Measurements from ENCODE around the gene ZNF414. TPM values are rescaled to one million over a fixed set of nuclear protein-coding genes. Genes with fewer than 3 reads are reported as not detected.

Gene ZNF414
- polyA plus RNA-seq, 4 donors = 6.5 to 28.2 (median 17.3) TPM

DNA sequence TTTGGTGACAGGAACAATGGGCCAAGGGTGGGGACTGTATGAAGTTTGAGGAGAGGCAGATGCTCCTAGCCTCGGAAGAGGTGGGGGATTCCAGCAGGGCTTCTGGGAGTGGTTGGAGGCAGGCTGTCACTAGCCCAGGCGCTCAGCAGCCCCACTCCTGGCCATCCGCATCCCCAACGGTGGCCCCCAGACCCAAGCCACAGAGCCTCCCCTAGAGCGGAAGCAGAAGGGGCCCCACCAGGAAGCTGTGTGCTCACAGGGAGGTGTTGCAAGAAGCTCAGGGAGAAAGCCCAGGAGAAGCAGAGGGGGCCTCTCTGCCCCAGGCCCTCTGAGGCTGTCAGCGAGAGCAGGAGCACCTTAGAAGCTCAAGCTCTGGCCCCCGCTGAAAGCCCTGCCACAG, 19.8 kb downstream of the ZNF414 start:
- no peak for FAIRE-seq
- Histone ChIP-seq H3K27ac (ENCODE audit: low read depth in 1 of 3, low read length in 2 of 3) (no peak overlapping the region), H3K9me3 (ENCODE audit: control insufficient read depth in 2 of 2, insufficient read depth in 1 of 2, low read depth in 1 of 2, low read length in 1 of 2) (no peaks in the 10 kb centered on the region), H3K4me1 (ENCODE audit: control insufficient read depth in 3 of 3, insufficient read depth in 2 of 3, low read depth in 1 of 3, low read length in 2 of 3) (no peaks in the 10 kb centered on the region), H3K27me3 (ENCODE audit: control insufficient read depth in 3 of 3, insufficient read depth in 3 of 3, low read length in 3 of 3) (no peaks in the 10 kb centered on the region), H3K36me3 (ENCODE audit: control insufficient read depth in 3 of 3, insufficient read depth in 2 of 3, low read depth in 1 of 3, low read length in 3 of 3) (peaks cover 0 to 23% (median 0%) of the 10 kb centered on the region in 3 donors), H3K4me3 (ENCODE audit: low read depth in 1 of 3, low read length in 3 of 3) (no peak overlapping the region)
- 55 to 91% (median 67%) methylated on average over 7 of the region's 7 CpGs for WGBS, 3 donors
- DNase-seq = no peak

- no peak overlapping the region for H3K27ac ChIP-seq (ENCODE audit: low read depth in 1 of 3, low read length in 2 of 3)
- H3K4me3 ChIP-seq (ENCODE audit: low read depth in 1 of 3, low read length in 3 of 3) = no peak overlapping the region
- DNase-seq (no peak), FAIRE-seq (no peak)
- no peaks in the 10 kb centered on the region for H3K27me3 ChIP-seq (ENCODE audit: control insufficient read depth in 3 of 3, insufficient read depth in 3 of 3, low read length in 3 of 3)
- H3K4me1 ChIP-seq (ENCODE audit: control insufficient read depth in 3 of 3, insufficient read depth in 2 of 3, low read depth in 1 of 3, low read length in 2 of 3) = no peaks in the 10 kb centered on the region
- no peaks in the 10 kb centered on the region for H3K9me3 ChIP-seq (ENCODE audit: control insufficient read depth in 2 of 2, insufficient read depth in 1 of 2, low read depth in 1 of 2, low read length in 1 of 2)
- H3K36me3 ChIP-seq (ENCODE audit: control insufficient read depth in 3 of 3, insufficient read depth in 2 of 3, low read depth in 1 of 3, low read length in 3 of 3) = peaks cover 3 to 45% (median 11%) of the 10 kb centered on the region in 3 donors
- 80 to 89% (median 85%) methylated on average over 6 of the region's 6 CpGs for WGBS, 3 donors
Measured at GRCh38 chr19:8491574-8491973, 22.4 kb downstream of the ZNF414 start.

- H3K4me1 ChIP-seq (ENCODE audit: control insufficient read depth in 3 of 3, insufficient read depth in 2 of 3, low read depth in 1 of 3, low read length in 2 of 3) = no peaks in the 10 kb centered on the region
- H3K36me3 ChIP-seq (ENCODE audit: control insufficient read depth in 3 of 3, insufficient read depth in 2 of 3, low read depth in 1 of 3, low read length in 3 of 3) = peaks cover 3 to 52% (median 14%) of the 10 kb centered on the region in 3 donors
- H3K4me3 ChIP-seq (ENCODE audit: low read depth in 1 of 3, low read length in 3 of 3) = no peak overlapping the region
- H3K27ac ChIP-seq (ENCODE audit: low read depth in 1 of 3, low read length in 2 of 3) = no peak overlapping the region
- 88 to 91% (median 89%) methylated on average over 12 of the region's 12 CpGs for WGBS, 3 donors
- no peaks in the 10 kb centered on the region for H3K27me3 ChIP-seq (ENCODE audit: control insufficient read depth in 3 of 3, insufficient read depth in 3 of 3, low read length in 3 of 3)
- no peak for DNase-seq
- no peaks in the 10 kb centered on the region for H3K9me3 ChIP-seq (ENCODE audit: control insufficient read depth in 2 of 2, insufficient read depth in 1 of 2, low read depth in 1 of 2, low read length in 1 of 2)
- no peak for FAIRE-seq
Measured at GRCh38 chr19:8490873-8491272, 23.1 kb downstream of the ZNF414 start.

- Histone ChIP-seq H3K27me3 (ENCODE audit: control insufficient read depth in 3 of 3, insufficient read depth in 3 of 3, low read length in 3 of 3) (no peaks in the 10 kb centered on the region), H3K27ac (ENCODE audit: low read depth in 1 of 3, low read length in 2 of 3) (no peak overlapping the region), H3K9me3 (ENCODE audit: control insufficient read depth in 2 of 2, insufficient read depth in 1 of 2, low read depth in 1 of 2, low read length in 1 of 2) (no peaks in the 10 kb centered on the region), H3K4me1 (ENCODE audit: control insufficient read depth in 3 of 3, insufficient read depth in 2 of 3, low read depth in 1 of 3, low read length in 2 of 3) (no peaks in the 10 kb centered on the region), H3K36me3 (ENCODE audit: control insufficient read depth in 3 of 3, insufficient read depth in 2 of 3, low read depth in 1 of 3, low read length in 3 of 3) (peaks cover 3 to 57% (median 14%) of the 10 kb centered on the region in 3 donors), H3K4me3 (ENCODE audit: low read depth in 1 of 3, low read length in 3 of 3) (no peak overlapping the region)
- no peak for DNase-seq
- no peak for FAIRE-seq
- WGBS, 3 donors = 90 to 92% (median 90%) methylated on average over 24 of the region's 24 CpGs
Measured at GRCh38 chr19:8490395-8490760, 23.6 kb downstream of the ZNF414 start.

- WGBS, 3 donors = 81 to 88% (median 84%) methylated on average over 25 of the region's 25 CpGs
- Histone ChIP-seq H3K9me3 (ENCODE audit: control insufficient read depth in 2 of 2, insufficient read depth in 1 of 2, low read depth in 1 of 2, low read length in 1 of 2) (no peaks in the 10 kb centered on the region), H3K4me1 (ENCODE audit: control insufficient read depth in 3 of 3, insufficient read depth in 2 of 3, low read depth in 1 of 3, low read length in 2 of 3) (no peaks in the 10 kb centered on the region), H3K27ac (ENCODE audit: low read depth in 1 of 3, low read length in 2 of 3) (no peak overlapping the region), H3K27me3 (ENCODE audit: control insufficient read depth in 3 of 3, insufficient read depth in 3 of 3, low read length in 3 of 3) (no peaks in the 10 kb centered on the region), H3K4me3 (ENCODE audit: low read depth in 1 of 3, low read length in 3 of 3) (no peak overlapping the region), H3K36me3 (ENCODE audit: control insufficient read depth in 3 of 3, insufficient read depth in 2 of 3, low read depth in 1 of 3, low read length in 3 of 3) (peaks cover 3 to 63% (median 14%) of the 10 kb centered on the region in 3 donors)
- no peak for DNase-seq
- no peak for FAIRE-seq
Measured at GRCh38 chr19:8489561-8490394, 24.2 kb downstream of the ZNF414 start.

DNA sequence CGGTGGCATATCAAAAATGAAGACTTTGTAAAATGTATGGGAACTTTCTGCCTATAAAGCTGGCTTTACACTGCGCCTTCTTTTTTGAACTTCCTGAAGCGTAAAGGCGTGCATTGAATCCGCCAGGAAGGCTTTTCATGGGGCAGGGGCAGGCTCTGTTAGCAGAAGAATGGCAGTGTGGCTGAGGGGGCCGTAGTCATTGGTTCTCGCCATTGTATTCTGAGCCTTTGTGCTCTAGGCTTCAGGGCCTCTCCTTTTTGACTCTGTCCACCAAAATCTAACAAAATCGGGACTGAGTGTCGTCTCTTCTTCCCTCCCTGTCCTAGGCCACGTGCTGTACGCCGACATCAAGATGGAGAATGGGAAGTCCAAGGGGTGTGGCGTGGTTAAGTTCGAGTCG, 25.6 kb downstream of the ZNF414 start:
- H3K27ac ChIP-seq (ENCODE audit: low read depth in 1 of 3, low read length in 2 of 3) = no peak overlapping the region
- WGBS, 3 donors = 82 to 83% (median 83%) methylated on average over 15 of the region's 15 CpGs
- no peaks in the 10 kb centered on the region for H3K9me3 ChIP-seq (ENCODE audit: control insufficient read depth in 2 of 2, insufficient read depth in 1 of 2, low read depth in 1 of 2, low read length in 1 of 2)
- no peak for FAIRE-seq
- DNase-seq = no peak
- no peak overlapping the region for H3K4me3 ChIP-seq (ENCODE audit: low read depth in 1 of 3, low read length in 3 of 3)
- H3K36me3 ChIP-seq (ENCODE audit: control insufficient read depth in 3 of 3, insufficient read depth in 2 of 3, low read depth in 1 of 3, low read length in 3 of 3) = peaks cover 3 to 76% (median 23%) of the 10 kb centered on the region in 3 donors
- no peaks in the 10 kb centered on the region for H3K4me1 ChIP-seq (ENCODE audit: control insufficient read depth in 3 of 3, insufficient read depth in 2 of 3, low read depth in 1 of 3, low read length in 2 of 3)
- no peaks in the 10 kb centered on the region for H3K27me3 ChIP-seq (ENCODE audit: control insufficient read depth in 3 of 3, insufficient read depth in 3 of 3, low read length in 3 of 3)

GRCh38 chr19:8487137-8487851, 26.7 kb downstream of the ZNF414 start:
- peak overlapping the region in 1 of 3 donors; percentile 60 for H3K27ac ChIP-seq (ENCODE audit: low read depth in 1 of 3, low read length in 2 of 3)
- H3K4me1 ChIP-seq (ENCODE audit: control insufficient read depth in 3 of 3, insufficient read depth in 2 of 3, low read depth in 1 of 3, low read length in 2 of 3) = no peaks in the 10 kb centered on the region
- WGBS, 3 donors = 66 to 80% (median 74%) methylated on average over 13 of the region's 13 CpGs
- H3K36me3 ChIP-seq (ENCODE audit: control insufficient read depth in 3 of 3, insufficient read depth in 2 of 3, low read depth in 1 of 3, low read length in 3 of 3) = peaks cover 6 to 82% (median 31%) of the 10 kb centered on the region in 3 donors
- DNase-seq (no peak), FAIRE-seq (no peak)
- no peaks in the 10 kb centered on the region for H3K27me3 ChIP-seq (ENCODE audit: control insufficient read depth in 3 of 3, insufficient read depth in 3 of 3, low read length in 3 of 3)
- H3K4me3 ChIP-seq (ENCODE audit: low read depth in 1 of 3, low read length in 3 of 3) = no peak overlapping the region
- no peaks in the 10 kb centered on the region for H3K9me3 ChIP-seq (ENCODE audit: control insufficient read depth in 2 of 2, insufficient read depth in 1 of 2, low read depth in 1 of 2, low read length in 1 of 2)

DNA sequence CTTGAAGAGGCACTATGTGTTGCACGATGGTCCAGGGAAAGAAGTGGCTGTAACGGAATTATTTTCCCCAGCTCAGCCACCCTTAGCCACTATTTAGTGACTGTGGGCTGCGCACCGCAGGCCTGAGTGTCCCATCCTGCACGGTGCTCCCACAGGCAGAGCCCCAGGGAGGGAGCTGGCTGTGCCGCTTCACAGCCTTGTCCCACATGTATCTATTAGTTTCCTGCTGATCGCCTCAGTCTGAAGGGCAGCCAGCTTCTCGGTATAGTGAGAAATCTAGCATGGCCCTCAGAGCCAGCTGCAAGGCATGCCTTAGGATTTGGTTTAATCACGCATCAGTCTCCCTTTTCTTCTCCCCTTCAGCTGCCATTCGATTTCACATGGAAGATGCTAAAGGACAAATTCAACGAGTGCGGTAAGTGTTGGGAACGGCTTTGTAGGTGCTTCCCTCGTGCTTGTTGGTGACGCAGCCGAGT, 27.3 kb downstream of the ZNF414 start:
- H3K36me3 ChIP-seq (ENCODE audit: control insufficient read depth in 3 of 3, insufficient read depth in 2 of 3, low read depth in 1 of 3, low read length in 3 of 3) = peaks cover 8 to 88% (median 32%) of the 10 kb centered on the region in 3 donors
- FAIRE-seq (no peak), DNase-seq (no peak)
- H3K4me3 ChIP-seq (ENCODE audit: low read depth in 1 of 3, low read length in 3 of 3) = no peak overlapping the region
- no peaks in the 10 kb centered on the region for H3K9me3 ChIP-seq (ENCODE audit: control insufficient read depth in 2 of 2, insufficient read depth in 1 of 2, low read depth in 1 of 2, low read length in 1 of 2)
- H3K27me3 ChIP-seq (ENCODE audit: control insufficient read depth in 3 of 3, insufficient read depth in 3 of 3, low read length in 3 of 3) = no peaks in the 10 kb centered on the region
- H3K4me1 ChIP-seq (ENCODE audit: control insufficient read depth in 3 of 3, insufficient read depth in 2 of 3, low read depth in 1 of 3, low read length in 2 of 3) = no peaks in the 10 kb centered on the region
- 89 to 95% (median 89%) methylated on average over 16 of the region's 16 CpGs for WGBS, 3 donors
- peak overlapping the region in 1 of 3 donors; percentile 60 for H3K27ac ChIP-seq (ENCODE audit: low read depth in 1 of 3, low read length in 2 of 3)

Data from small intestine (tissue), 7 donors.